Activated naive CD4-positive, alpha-beta T cell treated with anti-CD3 and anti-CD28 coated beads, Interleukin-2, amount 10 ng/mL, durations not matched to agents 7 days and 5 days (primary cell): ENCODE results near the gene BRAT1.
A peak's percentile ranks its signal among the peaks of the same experiment; 100 is the strongest.
"Not testable (repeated sequence)": the region's sequence is repeated elsewhere in the genome, so short reads cannot be mapped to it uniquely, and the experiment has no call there.

Experiments
- CTCF ChIA-PET: fragments of 350-600 bp; sonication (Branson Sonifier 250); formaldehyde crosslinking; loops from one replicate; lab custom pipeline; 2021; ENCODE audit warnings: antibody characterized with exemption; lab: Charles Lee
- DNase-seq: peaks from one replicate; pipeline ENCODE4 v3.0.0-alpha.2; 2020
- H3K27ac Mint-ChIP-seq: one replicate; pipeline ENCODE4 v1.8.0; 2021; ENCODE audit warnings: mild to moderate bottlenecking, moderate library complexity, mixed read lengths
- H3K27me3 Mint-ChIP-seq: one replicate; pipeline ENCODE4 v1.8.0; 2021; ENCODE audit warnings: mild to moderate bottlenecking, mixed read lengths
- H3K36me3 Mint-ChIP-seq: one replicate; pipeline ENCODE4 v1.8.0; 2021; ENCODE audit warnings: mixed read lengths
- H3K4me1 Mint-ChIP-seq: one replicate; pipeline ENCODE4 v1.8.0; 2021; ENCODE audit warnings: mixed read lengths
- H3K4me3 Mint-ChIP-seq: one replicate; pipeline ENCODE4 v1.8.0; 2021; ENCODE audit warnings: mild to moderate bottlenecking, moderate library complexity, mixed read lengths
- H3K9me3 Mint-ChIP-seq: one replicate; pipeline ENCODE4 v1.8.0; 2021; ENCODE audit warnings: mixed read lengths

Gene BRAT1

GRCh38 chr7:2541291-2542010 is 13.9 kb downstream of the BRAT1 start:
- H3K9me3 Mint-ChIP-seq = no peaks in the 10 kb centered on the region
- no peak overlapping the region for H3K27ac Mint-ChIP-seq
- CTCF ChIA-PET = no interaction called here

GRCh38 chr7:2540641-2541051 is 14.7 kb downstream of the BRAT1 start:
- H3K9me3 Mint-ChIP-seq = no peaks in the 10 kb centered on the region
- peaks cover 9% of the 10 kb centered on the region for H3K36me3 Mint-ChIP-seq
- no peak overlapping the region for H3K27ac Mint-ChIP-seq
- CTCF ChIA-PET = no interaction called here
- H3K4me3 Mint-ChIP-seq = no peak overlapping the region
- no peaks in the 10 kb centered on the region for H3K27me3 Mint-ChIP-seq
- no peaks in the 10 kb centered on the region for H3K4me1 Mint-ChIP-seq
- no peak for DNase-seq

More at GRCh38 chr7:2541291-2542010, 13.9 kb downstream of the BRAT1 start:
- Mint-ChIP-seq H3K27me3 (no peaks in the 10 kb centered on the region), H3K4me3 (no peak overlapping the region), H3K36me3 (peaks cover 11% of the 10 kb centered on the region), H3K4me1 (no peaks in the 10 kb centered on the region)
- no peak for DNase-seq

DNA sequence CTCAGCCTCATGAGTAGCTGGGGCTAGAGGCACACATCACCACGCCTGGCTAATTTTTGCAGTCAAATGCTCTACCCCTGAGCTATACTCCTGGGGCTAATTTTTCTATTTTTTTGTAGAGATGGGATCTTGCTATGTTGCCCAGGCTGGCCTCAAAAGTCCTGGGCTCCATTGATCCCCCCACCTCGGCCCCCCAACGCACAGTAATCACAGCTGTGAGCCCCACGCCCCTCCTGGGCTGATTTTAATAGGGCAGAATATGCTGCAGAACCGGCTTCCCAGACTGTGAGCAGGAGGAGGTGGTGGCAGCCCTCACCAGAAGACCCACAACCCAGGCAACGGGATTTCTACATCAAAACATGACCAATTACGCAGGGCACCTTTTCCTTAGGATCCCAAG is 15.2 kb downstream of the BRAT1 start:
- CTCF ChIA-PET = no interaction called here
- H3K36me3 Mint-ChIP-seq = peaks cover 9% of the 10 kb centered on the region
- no peak overlapping the region for H3K4me3 Mint-ChIP-seq

GRCh38 chr7:2539031-2539911 is 16.1 kb downstream of the BRAT1 start:
- Mint-ChIP-seq H3K4me3 (no peak overlapping the region), H3K9me3 (no peaks in the 10 kb centered on the region), H3K36me3 (peaks cover 6% of the 10 kb centered on the region), H3K27me3 (no peaks in the 10 kb centered on the region), H3K27ac (no peak overlapping the region), H3K4me1 (no peaks in the 10 kb centered on the region)
- CTCF ChIA-PET = no interaction called here
- DNase-seq = peak; percentile 18

More for the DNA sequence above, 15.2 kb downstream of the BRAT1 start:
- Mint-ChIP-seq H3K27me3 (no peaks in the 10 kb centered on the region), H3K4me1 (no peaks in the 10 kb centered on the region), H3K9me3 (no peaks in the 10 kb centered on the region), H3K27ac (no peak overlapping the region)
- DNase-seq = no peak

GRCh38 chr7:2537981-2538851 is 17.1 kb downstream of the BRAT1 start:
- CTCF ChIA-PET = no interaction called here
- Mint-ChIP-seq H3K4me1 (no peaks in the 10 kb centered on the region), H3K4me3 (no peak overlapping the region), H3K36me3 (peaks cover 3% of the 10 kb centered on the region), H3K9me3 (no peaks in the 10 kb centered on the region), H3K27ac (peak overlapping the region; percentile 37), H3K27me3 (no peaks in the 10 kb centered on the region)
- DNase-seq = peak; percentile 21

DNA sequence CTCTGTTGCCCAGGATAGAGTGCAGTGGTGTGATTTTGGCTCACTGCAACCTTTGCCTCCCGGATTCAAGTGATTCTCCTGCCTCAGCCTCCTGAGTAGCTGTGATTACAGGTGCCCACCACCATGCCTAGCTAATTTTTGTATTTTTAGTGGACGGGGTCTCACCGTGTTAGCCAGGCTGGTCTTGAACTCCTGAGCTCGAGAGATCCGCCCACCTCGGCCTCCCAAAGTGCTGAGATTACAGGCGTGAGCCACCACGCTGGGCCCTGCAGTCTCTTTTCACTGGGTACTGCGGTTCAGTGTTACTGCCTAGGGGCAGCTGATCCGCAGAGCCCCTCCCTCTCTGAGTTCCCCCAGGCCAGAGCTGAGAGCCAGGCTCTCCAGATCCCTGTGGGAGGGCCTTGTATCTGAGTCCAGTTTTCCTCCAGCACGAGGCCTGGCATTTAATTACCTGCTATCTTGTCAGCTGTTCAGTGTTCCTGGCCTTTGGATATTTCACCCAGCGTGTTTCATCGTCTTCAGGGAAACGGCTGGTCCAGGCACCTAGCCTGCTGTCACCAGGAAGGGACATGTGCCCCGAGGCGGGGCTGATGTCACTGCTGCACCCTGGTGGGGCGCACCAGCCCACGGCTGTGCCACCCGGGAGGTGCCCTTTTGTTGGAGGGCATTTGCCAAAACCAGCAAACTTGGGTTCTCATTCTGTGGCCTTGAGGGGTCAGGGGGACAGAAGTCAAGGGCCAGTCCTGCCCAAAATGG is 19.3 kb downstream of the BRAT1 start:
- H3K27ac Mint-ChIP-seq, CTCF ChIA-PET: not testable (repeated sequence)

GRCh38 chr7:2534214-2534613 is 21.1 kb downstream of the BRAT1 start:
- peaks cover 28% of the 10 kb centered on the region for H3K4me1 Mint-ChIP-seq
- not testable (repeated sequence) for H3K36me3 Mint-ChIP-seq, H3K27ac Mint-ChIP-seq

More for the DNA sequence above, 19.3 kb downstream of the BRAT1 start:
- H3K4me3 Mint-ChIP-seq, H3K36me3 Mint-ChIP-seq, H3K9me3 Mint-ChIP-seq, H3K27me3 Mint-ChIP-seq, DNase-seq: not testable (repeated sequence)
- H3K4me1 Mint-ChIP-seq = peaks cover 11% of the 10 kb centered on the region

GRCh38 chr7:2533566-2533965 is 21.8 kb downstream of the BRAT1 start:
- H3K4me3 Mint-ChIP-seq, H3K27me3 Mint-ChIP-seq, CTCF ChIA-PET, H3K36me3 Mint-ChIP-seq, DNase-seq, H3K27ac Mint-ChIP-seq, H3K9me3 Mint-ChIP-seq: not testable (repeated sequence)
- H3K4me1 Mint-ChIP-seq = peaks cover 35% of the 10 kb centered on the region

More at GRCh38 chr7:2534214-2534613, 21.1 kb downstream of the BRAT1 start:
- H3K9me3 Mint-ChIP-seq, H3K4me3 Mint-ChIP-seq, H3K27me3 Mint-ChIP-seq, CTCF ChIA-PET, DNase-seq: not testable (repeated sequence)

- H3K36me3 Mint-ChIP-seq = peaks cover 12% of the 10 kb centered on the region
- CTCF ChIA-PET, H3K4me3 Mint-ChIP-seq, H3K27me3 Mint-ChIP-seq, H3K9me3 Mint-ChIP-seq, DNase-seq, H3K27ac Mint-ChIP-seq: not testable (repeated sequence)
- peaks cover 42% of the 10 kb centered on the region for H3K4me1 Mint-ChIP-seq
Observed at GRCh38 chr7:2532816-2533215, 22.5 kb downstream of the BRAT1 start.

- H3K4me3 Mint-ChIP-seq, CTCF ChIA-PET, H3K9me3 Mint-ChIP-seq, H3K27me3 Mint-ChIP-seq: not testable (repeated sequence)
- Mint-ChIP-seq H3K4me1 (peaks cover 48% of the 10 kb centered on the region), H3K36me3 (peaks cover 17% of the 10 kb centered on the region), H3K27ac (peak overlapping the region; percentile 75)
- DNase-seq = peak; percentile 19
Observed at GRCh38 chr7:2532199-2532772, 23.0 kb downstream of the BRAT1 start.

GRCh38 chr7:2531796-2532110 is 23.6 kb downstream of the BRAT1 start:
- H3K27ac Mint-ChIP-seq, CTCF ChIA-PET, H3K27me3 Mint-ChIP-seq, H3K4me3 Mint-ChIP-seq, H3K9me3 Mint-ChIP-seq: not testable (repeated sequence)
- DNase-seq = peak; percentile 12
- peaks cover 21% of the 10 kb centered on the region for H3K36me3 Mint-ChIP-seq
- H3K4me1 Mint-ChIP-seq = peaks cover 53% of the 10 kb centered on the region

GRCh38 chr7:2530994-2531795 is 24.1 kb downstream of the BRAT1 start:
- CTCF ChIA-PET = interaction anchor here (1.5 kb wide), 1 partner anchor 11 kb away, joined by 3 read pairs; no protein-coding TSS in a partner anchor
- Mint-ChIP-seq H3K27ac (peak overlapping the region; percentile 94), H3K4me1 (peaks cover 57% of the 10 kb centered on the region), H3K36me3 (peaks cover 23% of the 10 kb centered on the region), H3K4me3 (peak overlapping the region; percentile 70)
- DNase-seq, H3K9me3 Mint-ChIP-seq, H3K27me3 Mint-ChIP-seq: not testable (repeated sequence)
